Measurements from ENCODE around the gene MID1.

Gene MID1

GRCh38 chrX:10636337-10636736 lies 16.0 kb upstream of the MID1 start:
- H3K36me3 ChIP-seq (ENCODE audit: insufficient read depth, low read length) = no peaks in the 10 kb centered on the region
- WGBS = 7% methylated on average over 2 of the region's 3 CpGs
- H3K27ac ChIP-seq (ENCODE audit: low read depth, low read length) = no peak overlapping the region
- no peak overlapping the region for H3K4me3 ChIP-seq (ENCODE audit: low read length)
- no peaks in the 10 kb centered on the region for H3K27me3 ChIP-seq (ENCODE audit: insufficient read depth, low read length)
- no peak overlapping the region for H3K9ac ChIP-seq (ENCODE audit: low read depth, low read length)
- peaks cover 16% of the 10 kb centered on the region for H3K4me1 ChIP-seq (ENCODE audit: insufficient read depth, low read length)
- H3K9me3 ChIP-seq (ENCODE audit: insufficient read depth, low read depth, low read length) = no peaks in the 10 kb centered on the region

DNA sequence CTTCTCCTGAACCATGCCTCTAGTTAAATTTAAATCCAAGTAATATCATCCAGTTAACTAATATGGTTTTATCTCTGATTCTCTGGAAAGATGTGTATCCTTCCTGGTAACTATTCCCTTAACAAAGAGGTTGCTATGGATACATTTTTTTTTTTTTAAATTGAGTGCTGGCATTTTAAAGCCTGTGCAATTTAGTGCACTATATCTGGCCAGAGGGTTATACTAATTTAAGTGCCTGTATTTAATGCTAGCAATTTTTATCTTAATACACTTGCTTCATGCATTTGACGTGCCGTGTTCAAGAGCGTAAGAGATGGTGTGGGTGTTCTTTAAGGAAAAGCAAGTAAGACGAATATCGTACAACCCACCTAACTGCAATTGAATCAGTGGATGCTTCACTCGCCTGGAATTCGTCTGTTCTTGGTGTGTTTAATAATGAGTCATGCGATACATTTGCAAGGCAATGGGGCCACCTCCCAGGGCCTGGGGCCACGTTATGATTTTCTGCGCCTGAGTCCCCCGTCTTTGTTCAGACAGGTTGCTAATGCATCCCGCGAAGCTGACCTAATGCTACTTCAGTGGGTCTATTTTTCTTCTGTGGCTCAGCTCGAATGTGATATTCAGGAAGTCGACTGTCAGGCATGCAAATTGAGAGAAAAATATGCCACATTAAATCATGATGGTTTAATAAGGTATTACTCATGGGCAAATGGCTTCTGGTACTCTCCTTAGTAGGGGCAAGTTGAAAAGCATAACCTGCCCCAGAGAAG lies 14.2 kb upstream of the MID1 start:
- H3K9ac ChIP-seq (ENCODE audit: low read depth, low read length) = no peak overlapping the region
- peaks cover 16% of the 10 kb centered on the region for H3K4me1 ChIP-seq (ENCODE audit: insufficient read depth, low read length)
- no peaks in the 10 kb centered on the region for H3K36me3 ChIP-seq (ENCODE audit: insufficient read depth, low read length)
- H3K9me3 ChIP-seq (ENCODE audit: insufficient read depth, low read depth, low read length) = no peaks in the 10 kb centered on the region
- WGBS = 40% methylated on average over 15 of the region's 15 CpGs
- no peak overlapping the region for H3K4me3 ChIP-seq (ENCODE audit: low read length)
- H3K27ac ChIP-seq (ENCODE audit: low read depth, low read length) = no peak overlapping the region; the same call in none of the 2 replicates
- H3K27me3 ChIP-seq (ENCODE audit: insufficient read depth, low read length) = no peaks in the 10 kb centered on the region

- no peak overlapping the region for H3K4me3 ChIP-seq (ENCODE audit: low read length)
- H3K9ac ChIP-seq (ENCODE audit: low read depth, low read length) = no peak overlapping the region
- H3K27me3 ChIP-seq (ENCODE audit: insufficient read depth, low read length) = no peaks in the 10 kb centered on the region
- no peaks in the 10 kb centered on the region for H3K36me3 ChIP-seq (ENCODE audit: insufficient read depth, low read length)
- H3K9me3 ChIP-seq (ENCODE audit: insufficient read depth, low read depth, low read length) = no peaks in the 10 kb centered on the region
- peaks cover 16% of the 10 kb centered on the region for H3K4me1 ChIP-seq (ENCODE audit: insufficient read depth, low read length)
- peak overlapping the region; percentile 67; the same call in 1 of the 2 replicates for H3K27ac ChIP-seq (ENCODE audit: low read depth, low read length)
- 38% methylated on average over 2 of the region's 2 CpGs for WGBS
These were observed 13.3 kb upstream of the MID1 start for GRCh38 chrX:10633722-10634121.

DNA sequence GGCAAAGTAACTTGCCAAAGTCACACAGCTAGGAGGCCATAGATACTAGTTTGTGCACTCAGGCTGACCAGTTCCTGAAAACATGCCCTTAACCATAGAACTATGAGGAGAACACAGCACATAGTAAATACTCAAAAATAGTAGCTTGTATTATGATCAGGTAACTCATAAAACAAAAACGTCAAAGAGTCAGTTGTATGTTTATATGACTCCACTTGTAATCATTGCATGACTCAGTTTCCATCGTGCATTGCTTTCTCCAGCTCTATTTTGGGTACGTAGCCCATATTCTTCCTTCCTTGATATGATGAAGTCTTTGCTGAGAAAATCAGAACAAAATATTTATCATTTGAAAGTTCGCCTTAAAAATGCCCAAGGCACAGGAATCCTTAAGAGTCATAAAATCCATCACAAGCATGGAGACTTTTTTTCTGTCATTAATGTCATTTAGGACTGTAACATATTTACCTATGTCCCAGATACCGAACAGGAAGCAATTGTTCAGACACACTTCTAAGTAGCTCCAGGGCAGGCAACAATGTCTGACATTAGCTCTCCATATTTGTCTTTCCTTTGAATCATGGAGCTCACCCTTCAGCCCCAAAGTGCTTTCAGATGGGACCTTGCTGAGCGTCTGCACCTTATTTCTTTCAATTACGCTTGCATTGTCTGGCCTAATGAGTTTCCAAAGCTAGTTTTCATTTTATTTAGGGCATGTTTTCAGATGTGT lies 11.2 kb upstream of the MID1 start:
- Histone ChIP-seq H3K9ac (ENCODE audit: low read depth, low read length) (no peak overlapping the region), H3K4me3 (ENCODE audit: low read length) (no peak overlapping the region)
- WGBS = 96% methylated on average over 7 of the region's 7 CpGs

DNA sequence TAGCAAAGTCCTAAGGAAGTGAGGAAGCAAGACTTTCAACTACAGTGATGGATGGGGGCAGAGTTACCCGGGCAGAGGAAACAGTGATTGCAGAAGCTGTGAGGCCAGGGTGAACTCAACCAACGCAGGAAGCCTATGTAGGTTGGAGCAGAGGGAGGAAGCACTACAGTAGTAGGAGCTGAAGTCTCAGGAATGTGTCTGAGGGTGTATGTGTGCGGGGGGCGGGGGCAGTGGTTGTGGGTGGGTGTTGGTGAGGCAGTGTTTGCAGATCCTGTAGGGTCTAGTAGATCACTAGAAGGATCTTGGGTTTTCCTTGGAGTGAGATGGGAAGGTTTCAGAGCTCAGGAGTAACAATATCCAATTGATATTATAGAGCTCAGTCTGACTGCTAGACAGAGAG lies 9.9 kb upstream of the MID1 start:
- no peak overlapping the region for H3K9ac ChIP-seq (ENCODE audit: low read depth, low read length)
- no peaks in the 10 kb centered on the region for H3K27me3 ChIP-seq (ENCODE audit: insufficient read depth, low read length)
- H3K9me3 ChIP-seq (ENCODE audit: insufficient read depth, low read depth, low read length) = no peaks in the 10 kb centered on the region
- no peak overlapping the region for H3K27ac ChIP-seq (ENCODE audit: low read depth, low read length)
- no peaks in the 10 kb centered on the region for H3K36me3 ChIP-seq (ENCODE audit: insufficient read depth, low read length)
- H3K4me1 ChIP-seq (ENCODE audit: insufficient read depth, low read length) = peaks cover 13% of the 10 kb centered on the region; the same call in 1 of the 2 replicates
- no peak overlapping the region for H3K4me3 ChIP-seq (ENCODE audit: low read length)
- WGBS = 84% methylated on average over 4 of the region's 4 CpGs

More for the DNA sequence above, 11.2 kb upstream of the MID1 start:
- H3K27me3 ChIP-seq (ENCODE audit: insufficient read depth, low read length) = no peaks in the 10 kb centered on the region
- H3K4me1 ChIP-seq (ENCODE audit: insufficient read depth, low read length) = peaks cover 16% of the 10 kb centered on the region
- H3K27ac ChIP-seq (ENCODE audit: low read depth, low read length) = no peak overlapping the region
- no peaks in the 10 kb centered on the region for H3K9me3 ChIP-seq (ENCODE audit: insufficient read depth, low read depth, low read length)
- no peaks in the 10 kb centered on the region for H3K36me3 ChIP-seq (ENCODE audit: insufficient read depth, low read length)

GRCh38 chrX:10629905-10630304 lies 9.5 kb upstream of the MID1 start:
- no peak overlapping the region for H3K4me3 ChIP-seq (ENCODE audit: low read length)
- no peaks in the 10 kb centered on the region for H3K9me3 ChIP-seq (ENCODE audit: insufficient read depth, low read depth, low read length)
- peaks cover 9% of the 10 kb centered on the region; the same call in 1 of the 2 replicates for H3K4me1 ChIP-seq (ENCODE audit: insufficient read depth, low read length)
- no peak overlapping the region for H3K9ac ChIP-seq (ENCODE audit: low read depth, low read length)
- no peaks in the 10 kb centered on the region for H3K27me3 ChIP-seq (ENCODE audit: insufficient read depth, low read length)
- H3K36me3 ChIP-seq (ENCODE audit: insufficient read depth, low read length) = no peaks in the 10 kb centered on the region
- no peak overlapping the region for H3K27ac ChIP-seq (ENCODE audit: low read depth, low read length)
- whole genome bisulfite sequencing = 86% methylated on average over 1 of the region's 3 CpGs

- H3K27ac ChIP-seq (ENCODE audit: low read depth, low read length) = no peak overlapping the region
- H3K27me3 ChIP-seq (ENCODE audit: insufficient read depth, low read length) = no peaks in the 10 kb centered on the region
- H3K9ac ChIP-seq (ENCODE audit: low read depth, low read length) = no peak overlapping the region
- H3K36me3 ChIP-seq (ENCODE audit: insufficient read depth, low read length) = no peaks in the 10 kb centered on the region
- H3K4me1 ChIP-seq (ENCODE audit: insufficient read depth, low read length) = peaks cover 4% of the 10 kb centered on the region; the same call in 1 of the 2 replicates
- no peak overlapping the region for H3K4me3 ChIP-seq (ENCODE audit: low read length)
- no peaks in the 10 kb centered on the region for H3K9me3 ChIP-seq (ENCODE audit: insufficient read depth, low read depth, low read length)
- 95% methylated on average over 3 of the region's 3 CpGs for WGBS
These were observed 8.5 kb upstream of the MID1 start for GRCh38 chrX:10628906-10629305.

DNA sequence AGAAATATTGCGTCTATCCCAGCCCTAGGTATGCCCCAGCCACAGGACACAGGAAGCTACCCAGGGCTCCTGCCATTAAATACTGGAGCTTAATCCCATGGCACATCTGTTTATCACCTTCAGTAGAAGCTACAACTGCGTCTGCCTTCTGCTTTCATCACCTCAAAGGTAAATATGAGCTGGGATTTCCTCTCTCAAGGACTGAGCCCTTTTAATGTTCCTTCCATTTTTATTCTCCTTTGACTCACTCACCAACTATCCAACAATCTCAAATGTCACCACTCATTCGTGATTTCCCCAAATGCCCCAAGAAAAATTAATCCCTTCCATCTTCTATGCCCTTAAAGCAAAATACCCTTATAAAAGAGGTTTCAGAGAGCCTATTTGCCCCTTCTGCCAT lies 1.8 kb upstream of the MID1 start:
- 82% methylated on average over 3 of the region's 3 CpGs for WGBS
- H3K9ac ChIP-seq (ENCODE audit: low read depth, low read length) = no peak overlapping the region
- H3K9me3 ChIP-seq (ENCODE audit: insufficient read depth, low read depth, low read length) = no peaks in the 10 kb centered on the region
- no peaks in the 10 kb centered on the region for H3K27me3 ChIP-seq (ENCODE audit: insufficient read depth, low read length)
- H3K4me1 ChIP-seq (ENCODE audit: insufficient read depth, low read length) = peaks cover 18% of the 10 kb centered on the region
- H3K4me3 ChIP-seq (ENCODE audit: low read length) = no peak overlapping the region
- H3K36me3 ChIP-seq (ENCODE audit: insufficient read depth, low read length) = no peaks in the 10 kb centered on the region
- H3K27ac ChIP-seq (ENCODE audit: low read depth, low read length) = no peak overlapping the region

DNA sequence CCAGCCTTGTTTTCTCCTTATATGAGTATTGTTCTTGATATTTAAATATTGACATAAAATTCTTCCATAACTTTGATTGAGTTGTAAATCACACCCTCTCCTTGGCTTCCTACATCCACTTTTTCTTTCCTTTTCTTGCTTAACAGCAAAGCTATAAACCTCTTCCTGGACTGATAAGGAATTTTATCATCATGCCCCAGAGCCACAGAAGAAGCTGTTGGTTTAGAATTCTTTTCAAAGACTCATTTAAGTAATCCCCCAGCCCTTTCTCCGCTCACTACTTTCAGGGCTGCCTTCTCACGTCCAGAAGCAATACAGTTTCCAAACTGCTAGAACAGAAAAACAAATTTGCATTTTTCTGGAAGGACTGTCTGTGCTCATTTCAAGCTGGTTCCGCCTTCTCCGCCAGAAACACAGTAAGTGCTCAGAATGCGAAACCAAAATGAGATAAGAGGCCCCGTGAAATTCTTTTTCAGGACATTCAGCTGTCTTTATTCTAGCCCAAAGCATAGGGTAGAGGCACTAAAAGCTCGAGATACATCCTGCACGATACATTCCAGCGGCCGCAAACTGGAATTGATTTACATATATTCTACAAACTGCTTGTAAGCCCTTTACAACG lies 849 bp downstream of the MID1 start:
- WGBS = under 1% methylated on average over 10 of the region's 11 CpGs
- Histone ChIP-seq H3K27me3 (ENCODE audit: insufficient read depth, low read length) (no peaks in the 10 kb centered on the region), H3K9ac (ENCODE audit: low read depth, low read length) (peak overlapping the region; percentile 75), H3K4me3 (ENCODE audit: low read length) (peak overlapping the region; percentile 77), H3K27ac (ENCODE audit: low read depth, low read length) (peak overlapping the region; percentile 94; the same call in 1 of the 2 replicates), H3K4me1 (ENCODE audit: insufficient read depth, low read length) (peaks cover 42% of the 10 kb centered on the region), H3K9me3 (ENCODE audit: insufficient read depth, low read depth, low read length) (no peaks in the 10 kb centered on the region), H3K36me3 (ENCODE audit: insufficient read depth, low read length) (no peaks in the 10 kb centered on the region)

GRCh38 chrX:10618961-10619360 lies 1.4 kb downstream of the MID1 start:
- Histone ChIP-seq H3K36me3 (ENCODE audit: insufficient read depth, low read length) (no peaks in the 10 kb centered on the region), H3K9ac (ENCODE audit: low read depth, low read length) (peak overlapping the region; percentile 75), H3K9me3 (ENCODE audit: insufficient read depth, low read depth, low read length) (no peaks in the 10 kb centered on the region), H3K4me1 (ENCODE audit: insufficient read depth, low read length) (peaks cover 48% of the 10 kb centered on the region), H3K27ac (ENCODE audit: low read depth, low read length) (no peak overlapping the region), H3K4me3 (ENCODE audit: low read length) (peak overlapping the region; percentile 77), H3K27me3 (ENCODE audit: insufficient read depth, low read length) (no peaks in the 10 kb centered on the region)
- WGBS = under 1% methylated on average over 12 of the region's 13 CpGs

DNA sequence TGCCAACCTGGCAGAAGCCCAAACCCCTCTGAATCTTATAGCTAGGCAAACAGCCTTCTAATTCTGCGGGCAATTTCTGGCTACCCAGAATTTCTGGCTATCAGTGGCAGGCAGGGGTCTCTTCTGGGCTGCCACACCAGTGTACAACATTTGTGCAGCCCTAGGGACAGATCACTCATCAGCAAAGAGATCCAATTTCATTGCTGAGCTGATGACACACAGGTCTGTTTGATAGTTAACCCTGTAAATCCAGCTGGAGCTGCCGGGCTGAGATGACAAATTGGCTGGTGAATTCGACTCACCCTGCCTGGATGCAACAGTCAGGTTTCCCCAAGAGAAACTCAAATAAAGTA lies 2.4 kb downstream of the MID1 start:
- Histone ChIP-seq H3K4me1 (ENCODE audit: insufficient read depth, low read length) (peaks cover 55% of the 10 kb centered on the region), H3K9me3 (ENCODE audit: insufficient read depth, low read depth, low read length) (no peaks in the 10 kb centered on the region), H3K36me3 (ENCODE audit: insufficient read depth, low read length) (no peaks in the 10 kb centered on the region), H3K27me3 (ENCODE audit: insufficient read depth, low read length) (no peaks in the 10 kb centered on the region), H3K27ac (ENCODE audit: low read depth, low read length) (peak overlapping the region; percentile 30; the same call in 1 of the 2 replicates), H3K9ac (ENCODE audit: low read depth, low read length) (peak overlapping the region; percentile 75; the same call in 1 of the 2 replicates), H3K4me3 (ENCODE audit: low read length) (peak overlapping the region; percentile 77)
- 32% methylated on average over 3 of the region's 3 CpGs for WGBS

Data from HUES64 (cell line).